Type B pancreatic cell (in vitro differentiated cells): ENCODE measurements around the gene BICRAL. TPM values are rescaled to one million over a fixed set of nuclear protein-coding genes. Genes with fewer than 3 reads are reported as not detected.
A peak's percentile ranks its signal among the peaks of the same experiment; 100 is the strongest.
"Not testable (repeated sequence)": the region's sequence is repeated elsewhere in the genome, so short reads cannot be mapped to it uniquely, and the experiment has no call there.

Experiments used
- DNase-seq: peaks from one replicate; pipeline ENCODE4 v3.0.0; 2021; ENCODE audit warnings: mixed read lengths; ENCODE audit not compliant: unreplicated experiment; ENCODE audit errors: extremely low spot score
- H3K27ac Mint-ChIP-seq: 2 replicates; pipeline ENCODE4 v1.8.0; 2021; ENCODE audit warnings: mild to moderate bottlenecking, mixed read lengths
- H3K27me3 Mint-ChIP-seq: 2 replicates; pipeline ENCODE4 v1.8.0; 2021; ENCODE audit warnings: mixed read lengths
- H3K36me3 Mint-ChIP-seq: 2 replicates; pipeline ENCODE4 v1.8.0; 2021; ENCODE audit warnings: mixed read lengths
- H3K4me1 Mint-ChIP-seq: one replicate; pipeline ENCODE4 v1.8.0; 2021; ENCODE audit warnings: mixed read lengths; ENCODE audit not compliant: unreplicated experiment
- H3K4me3 Mint-ChIP-seq: 2 replicates; pipeline ENCODE4 v1.8.0; 2021; ENCODE audit warnings: mild to moderate bottlenecking, mixed read lengths
- H3K9me3 Mint-ChIP-seq: 2 replicates; pipeline ENCODE4 v1.8.0; 2021; ENCODE audit warnings: mixed read lengths
- CTCF ChIP-seq: fragments of 200-600 bp; sonication (generic); conservative IDR thresholded peaks from 2 replicates; pipeline ENCODE4 v1.5.0; 2021; ENCODE audit warnings: antibody characterized with exemption, mild to moderate bottlenecking
- total RNA-seq: library from RNA; stranded (reverse); gene quantifications from 2 replicates; pipeline ENCODE4 v1.2.1, GENCODE V29; 2021; ENCODE audit warnings: low replicate concordance

Gene BICRAL
- total RNA-seq, 1 donor from 2014 or later = 9.3 TPM

GRCh38 chr6:42896178-42896719 is 114.4 kb downstream of the BICRAL start:
- H3K36me3 Mint-ChIP-seq = no peaks in the 10 kb centered on the region
- no peak overlapping the region for H3K27ac Mint-ChIP-seq
- H3K9me3 Mint-ChIP-seq = no peaks in the 10 kb centered on the region
- H3K4me1 Mint-ChIP-seq = peaks cover 11% of the 10 kb centered on the region
- H3K4me3 Mint-ChIP-seq = no peak overlapping the region
- DNase-seq = no peak
- H3K27me3 Mint-ChIP-seq = no peaks in the 10 kb centered on the region
- TF ChIP-seq CTCF = no peak

GRCh38 chr6:42898891-42899361 is 117.1 kb downstream of the BICRAL start:
- H3K4me3 Mint-ChIP-seq = peak overlapping the region; percentile 71
- no peaks in the 10 kb centered on the region for H3K27me3 Mint-ChIP-seq
- H3K27ac Mint-ChIP-seq = peak overlapping the region; percentile 26
- DNase-seq = no peak
- no peaks in the 10 kb centered on the region for H3K36me3 Mint-ChIP-seq
- peaks cover 24% of the 10 kb centered on the region for H3K4me1 Mint-ChIP-seq
- H3K9me3 Mint-ChIP-seq = no peaks in the 10 kb centered on the region
- peak; percentile 84 for TF ChIP-seq CTCF

GRCh38 chr6:42899871-42900270 is 118.0 kb downstream of the BICRAL start:
- Mint-ChIP-seq H3K27me3 (no peaks in the 10 kb centered on the region), H3K4me3 (no peak overlapping the region), H3K4me1 (peaks cover 24% of the 10 kb centered on the region), H3K27ac (no peak overlapping the region), H3K9me3 (no peaks in the 10 kb centered on the region), H3K36me3 (no peaks in the 10 kb centered on the region)
- TF ChIP-seq CTCF = no peak
- no peak for DNase-seq

GRCh38 chr6:42901538-42901957 is 119.7 kb downstream of the BICRAL start:
- DNase-seq = no peak
- peak; percentile 89 for TF ChIP-seq CTCF
- Mint-ChIP-seq H3K27ac (peak overlapping the region; percentile 20), H3K4me3 (peak overlapping the region; percentile 47), H3K4me1 (peaks cover 24% of the 10 kb centered on the region), H3K36me3 (no peaks in the 10 kb centered on the region), H3K27me3 (no peaks in the 10 kb centered on the region), H3K9me3 (no peaks in the 10 kb centered on the region)

GRCh38 chr6:42902429-42903263 is 120.8 kb downstream of the BICRAL start:
- H3K27ac Mint-ChIP-seq = peak overlapping the region; percentile 57
- H3K4me1 Mint-ChIP-seq = peaks cover 24% of the 10 kb centered on the region
- not testable (repeated sequence) for H3K36me3 Mint-ChIP-seq, H3K27me3 Mint-ChIP-seq, DNase-seq, H3K9me3 Mint-ChIP-seq
- H3K4me3 Mint-ChIP-seq = peak overlapping the region; percentile 37

GRCh38 chr6:42904467-42904866 is 122.6 kb downstream of the BICRAL start:
- TF ChIP-seq CTCF = no peak
- Mint-ChIP-seq H3K36me3 (no peaks in the 10 kb centered on the region), H3K27ac (no peak overlapping the region), H3K4me1 (peaks cover 18% of the 10 kb centered on the region), H3K4me3 (no peak overlapping the region), H3K27me3 (no peaks in the 10 kb centered on the region), H3K9me3 (no peaks in the 10 kb centered on the region)
- no peak for DNase-seq
